Hepatocyte (in vitro differentiated cells): ENCODE data around the gene SOD2. TPM values are rescaled to one million over a fixed set of nuclear protein-coding genes. Genes with fewer than 3 reads are reported as not detected.
A peak's percentile ranks its signal among the peaks of the same experiment; 100 is the strongest.

ENCODE experiments used
- DNase-seq: peaks from one replicate; pipeline ENCODE4 v3.0.0-alpha.2; 2016; ENCODE audit warnings: low spot score
- H2AFZ ChIP-seq: fragments of 200-600 bp; sonication (generic); 2 replicates; pipeline ENCODE4 v1.6.0; 2016; ENCODE audit warnings: antibody characterized with exemption, mild to moderate bottlenecking
- H3K27ac ChIP-seq: fragments of 200-600 bp; sonication (generic); 2 replicates; pipeline ENCODE4 v1.5.1; 2016; ENCODE audit warnings: mild to moderate bottlenecking
- H3K27me3 ChIP-seq: fragments of 200-600 bp; sonication (generic); 2 replicates; pipeline ENCODE4 v1.6.1; 2016
- H3K36me3 ChIP-seq: fragments of 200-600 bp; sonication (generic); replicated peaks from 2 replicates; pipeline ENCODE4 v1.5.1; 2016; ENCODE audit warnings: low read depth; ENCODE audit not compliant: insufficient read depth
- H3K4me1 ChIP-seq: fragments of 200-600 bp; sonication (generic); 2 replicates; pipeline ENCODE4 v1.5.1; 2016; ENCODE audit warnings: mild to moderate bottlenecking, moderate library complexity; ENCODE audit not compliant: insufficient read depth
- H3K4me2 ChIP-seq: fragments of 200-600 bp; sonication (generic); 2 replicates; pipeline ENCODE4 v1.6.0; 2016
- H3K4me3 ChIP-seq: fragments of 200-600 bp; sonication (generic); 2 replicates; pipeline ENCODE4 v1.5.1; 2016; ENCODE audit warnings: mild to moderate bottlenecking
- H3K79me2 ChIP-seq: fragments of 200-600 bp; sonication (generic); 2 replicates; pipeline ENCODE4 v1.6.0; 2017; ENCODE audit warnings: mild to moderate bottlenecking
- H3K9me2 ChIP-seq: fragments of 200-600 bp; sonication (generic); replicated peaks from 2 replicates; pipeline ENCODE4 v1.6.0; 2017; ENCODE audit warnings: mild to moderate bottlenecking; ENCODE audit not compliant: insufficient read depth
- H3K9me3 ChIP-seq: fragments of 200-600 bp; sonication (generic); 2 replicates; pipeline ENCODE4 v1.5.1; 2016; ENCODE audit warnings: low read depth, mild to moderate bottlenecking
- H4K20me1 ChIP-seq: fragments of 200-600 bp; sonication (generic); 2 replicates; pipeline ENCODE4 v1.6.0; 2016; ENCODE audit warnings: mild to moderate bottlenecking; ENCODE audit not compliant: insufficient read depth, poor library complexity, severe bottlenecking
- EZH2 ChIP-seq: fragments of 200-600 bp; sonication (generic); IDR thresholded peaks from 2 replicates; pipeline ENCODE4 v1.6.1; 2016; ENCODE audit warnings: antibody characterized with exemption, mild to moderate bottlenecking, borderline replicate concordance
- EZH2phosphoT487 ChIP-seq: fragments of 200-600 bp; sonication (generic); IDR thresholded peaks from one replicate; pipeline ENCODE4 v1.6.1; 2018; ENCODE audit warnings: antibody characterized with exemption, mild to moderate bottlenecking, low read depth, moderate library complexity; ENCODE audit not compliant: unreplicated experiment, severe bottlenecking
- WGBS: methylation state at CpG from one replicate; pipeline ENCODE4 v1.1.6; 2016; ENCODE audit warnings: low lambda C conversion rate; ENCODE audit errors: missing lambda C conversion rate; 5-methylcytosine and 5-hydroxymethylcytosine counted together
- polyA plus RNA-seq: library from polyadenylated mRNA; unstranded; fragments of >200 nt; fragmentation: Nextera tagmentation; extraction: Ambion mirVana; gene quantifications from 2 replicates; pipeline ENCODE4 v1.2.1, GENCODE V29; 2016
- total RNA-seq: library from RNA; depleted of rRNA; stranded (reverse); fragments of >200 nt; gene quantifications from 2 replicates; pipeline ENCODE4 v1.2.3, GENCODE V29; 2014
- TF ChIP-seq, protein P1 (sequence below): fragments of 200-600 bp; sonication (generic); IDR thresholded peaks from 2 replicates; pipeline ENCODE4 v1.5.1; 2016; ENCODE audit warnings: antibody characterized with exemption, mild to moderate bottlenecking; ENCODE audit not compliant: poor library complexity

SOD2 gene
- total and polyA plus RNA-seq, 2 experiments from 2014 or later, result 138 to 264 TPM

- Histone ChIP-seq H4K20me1 (peaks cover 68% of the 10 kb centered on the region), H3K9me3 (no peaks in the 10 kb centered on the region), H2AFZ (no peak overlapping the region), H3K36me3 (no peaks in the 10 kb centered on the region), H3K27me3 (no peaks in the 10 kb centered on the region), H3K4me3 (peak overlapping the region; percentile 97), H3K4me2 (peak overlapping the region; percentile 92), H3K79me2 (peaks cover 88% of the 10 kb centered on the region), H3K4me1 (peaks cover 12% of the 10 kb centered on the region), H3K27ac (peak overlapping the region; percentile 100), H3K9me2 (no peaks in the 10 kb centered on the region)
- peak; percentile 16 for DNase-seq
- 51% methylated on average over 4 of the region's 4 CpGs for WGBS
- TF ChIP-seq EZH2 (no peak), EZH2phosphoT487 (no peak)
- TF ChIP-seq, protein P1, sequence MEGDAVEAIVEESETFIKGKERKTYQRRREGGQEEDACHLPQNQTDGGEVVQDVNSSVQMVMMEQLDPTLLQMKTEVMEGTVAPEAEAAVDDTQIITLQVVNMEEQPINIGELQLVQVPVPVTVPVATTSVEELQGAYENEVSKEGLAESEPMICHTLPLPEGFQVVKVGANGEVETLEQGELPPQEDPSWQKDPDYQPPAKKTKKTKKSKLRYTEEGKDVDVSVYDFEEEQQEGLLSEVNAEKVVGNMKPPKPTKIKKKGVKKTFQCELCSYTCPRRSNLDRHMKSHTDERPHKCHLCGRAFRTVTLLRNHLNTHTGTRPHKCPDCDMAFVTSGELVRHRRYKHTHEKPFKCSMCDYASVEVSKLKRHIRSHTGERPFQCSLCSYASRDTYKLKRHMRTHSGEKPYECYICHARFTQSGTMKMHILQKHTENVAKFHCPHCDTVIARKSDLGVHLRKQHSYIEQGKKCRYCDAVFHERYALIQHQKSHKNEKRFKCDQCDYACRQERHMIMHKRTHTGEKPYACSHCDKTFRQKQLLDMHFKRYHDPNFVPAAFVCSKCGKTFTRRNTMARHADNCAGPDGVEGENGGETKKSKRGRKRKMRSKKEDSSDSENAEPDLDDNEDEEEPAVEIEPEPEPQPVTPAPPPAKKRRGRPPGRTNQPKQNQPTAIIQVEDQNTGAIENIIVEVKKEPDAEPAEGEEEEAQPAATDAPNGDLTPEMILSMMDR, result no peak
Observed at GRCh38 chr6:159729598-159730331, 36.7 kb upstream of the SOD2 start.

- Histone ChIP-seq H3K79me2 (peaks cover 88% of the 10 kb centered on the region), H3K4me3 (peak overlapping the region; percentile 97), H4K20me1 (peaks cover 56% of the 10 kb centered on the region), H3K27ac (peak overlapping the region; percentile 100), H3K9me2 (no peaks in the 10 kb centered on the region), H3K36me3 (no peaks in the 10 kb centered on the region), H3K9me3 (no peaks in the 10 kb centered on the region), H3K4me2 (peak overlapping the region; percentile 92), H3K27me3 (no peaks in the 10 kb centered on the region), H2AFZ (no peak overlapping the region), H3K4me1 (peaks cover 12% of the 10 kb centered on the region)
- TF ChIP-seq EZH2 (no peak), EZH2phosphoT487 (no peak)
- TF ChIP-seq, protein P1, result no peak
- DNase-seq, result no peak
- 1% methylated on average over 9 of the region's 9 CpGs for WGBS
Observed at GRCh38 chr6:159728531-159728964, 35.5 kb upstream of the SOD2 start.

DNA sequence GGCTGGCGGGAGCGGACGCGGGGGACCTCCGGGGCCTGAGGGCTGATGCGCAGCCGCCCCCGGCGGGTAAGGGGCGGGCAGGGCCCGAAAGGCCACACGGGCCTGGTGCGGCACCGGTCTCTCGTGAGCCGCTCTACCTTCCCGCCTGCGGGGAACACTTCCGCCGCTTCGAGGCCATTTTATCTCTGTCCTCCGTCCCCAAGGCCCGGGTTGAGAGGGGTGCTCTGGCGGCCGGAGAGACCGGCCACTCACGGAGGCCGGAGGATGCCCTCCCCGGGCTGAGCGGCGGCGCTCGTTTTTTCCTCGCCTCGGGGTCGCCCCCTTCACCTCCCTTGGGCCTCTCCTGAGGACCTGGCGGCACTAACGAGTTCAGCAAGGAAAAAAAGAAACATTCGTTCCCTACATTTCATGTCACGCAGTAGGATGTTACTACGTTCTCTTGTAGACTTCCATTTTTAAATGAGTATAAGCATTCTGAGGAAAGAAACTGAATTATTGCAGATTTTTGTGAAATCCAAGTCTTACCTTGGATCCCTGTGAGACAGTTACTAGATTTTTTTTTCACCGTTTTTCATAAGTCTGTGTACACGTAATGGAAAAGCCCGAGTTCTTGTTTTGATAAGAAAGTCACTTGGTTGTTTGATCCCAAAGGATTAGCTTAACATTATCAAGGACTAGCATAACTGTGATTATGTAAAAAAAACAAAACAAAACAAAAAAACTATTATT lies 34.8 kb upstream of the SOD2 start:
- H3K4me1 ChIP-seq, result peaks cover 12% of the 10 kb centered on the region
- WGBS, result 2% methylated on average over 36 of the region's 44 CpGs

More for the DNA sequence above, 34.8 kb upstream of the SOD2 start:
- peak overlapping the region; percentile 97 for H3K4me3 ChIP-seq
- TF ChIP-seq EZH2phosphoT487 (no peak), EZH2 (no peak)
- peak overlapping the region; percentile 92 for H3K4me2 ChIP-seq
- H2AFZ ChIP-seq, result peak overlapping the region; percentile 6
- peak overlapping the region; percentile 100 for H3K27ac ChIP-seq
- H4K20me1 ChIP-seq, result peaks cover 49% of the 10 kb centered on the region
- no peaks in the 10 kb centered on the region for H3K27me3 ChIP-seq
- peak; percentile 28 for DNase-seq
- H3K9me3 ChIP-seq, result no peaks in the 10 kb centered on the region
- H3K9me2 ChIP-seq, result no peaks in the 10 kb centered on the region
- H3K79me2 ChIP-seq, result peaks cover 88% of the 10 kb centered on the region
- no peaks in the 10 kb centered on the region for H3K36me3 ChIP-seq
